ENCODE data around the gene RBPMS2. TPM values are rescaled to one million over a fixed set of nuclear protein-coding genes. Genes with fewer than 3 reads are reported as not detected.

The RBPMS2 gene
- total RNA-seq, 1 donor from 2014 or later, result 0.09 TPM

- Mint-ChIP-seq H3K9me3 (no peaks in the 10 kb centered on the region), H3K4me1 (ENCODE audit: low read depth) (peaks cover 3% of the 10 kb centered on the region), H3K4me3 (ENCODE audit: low read depth) (no peak overlapping the region), H3K27ac (no peak overlapping the region), H3K27me3 (ENCODE audit: low read depth) (peaks cover 51% of the 10 kb centered on the region), H3K36me3 (ENCODE audit: low read depth) (no peaks in the 10 kb centered on the region)
- DNase-seq (ENCODE audit: low spot score), result no peak
- intact Hi-C loops (cut with micrococcal nuclease), result no loop called here
Measured at GRCh38 chr15:64779024-64779423, 3.6 kb upstream of the RBPMS2 start.

GRCh38 chr15:64776402-64776786 is 1.0 kb upstream of the RBPMS2 start:
- DNase-seq (ENCODE audit: low spot score), result no peak
- peaks cover 65% of the 10 kb centered on the region for H3K27me3 Mint-ChIP-seq (ENCODE audit: low read depth)
- no peaks in the 10 kb centered on the region for H3K36me3 Mint-ChIP-seq (ENCODE audit: low read depth)
- no peaks in the 10 kb centered on the region for H3K9me3 Mint-ChIP-seq
- peak overlapping the region; percentile 68 for H3K4me3 Mint-ChIP-seq (ENCODE audit: low read depth)
- no peak overlapping the region for H3K27ac Mint-ChIP-seq
- no peaks in the 10 kb centered on the region for H3K4me1 Mint-ChIP-seq (ENCODE audit: low read depth)
- intact Hi-C loops (cut with micrococcal nuclease), result no loop called here

- no peaks in the 10 kb centered on the region for H3K4me1 Mint-ChIP-seq (ENCODE audit: low read depth)
- no peak overlapping the region for H3K27ac Mint-ChIP-seq
- H3K4me3 Mint-ChIP-seq (ENCODE audit: low read depth), result peak overlapping the region; percentile 61
- H3K27me3 Mint-ChIP-seq (ENCODE audit: low read depth), result peaks cover 70% of the 10 kb centered on the region
- no peaks in the 10 kb centered on the region for H3K9me3 Mint-ChIP-seq
- intact Hi-C loops (cut with micrococcal nuclease), result no loop called here
- H3K36me3 Mint-ChIP-seq (ENCODE audit: low read depth), result no peaks in the 10 kb centered on the region
- DNase-seq (ENCODE audit: low spot score), result no peak
Measured at GRCh38 chr15:64774629-64775493, 528 bp downstream of the RBPMS2 start.

GRCh38 chr15:64774037-64774628 is 1.3 kb downstream of the RBPMS2 start:
- Mint-ChIP-seq H3K36me3 (ENCODE audit: low read depth) (no peaks in the 10 kb centered on the region), H3K27me3 (ENCODE audit: low read depth) (peaks cover 64% of the 10 kb centered on the region)
- intact Hi-C loops (cut with micrococcal nuclease), result no loop called here

GRCh38 chr15:64773606-64774005 is 1.8 kb downstream of the RBPMS2 start:
- Mint-ChIP-seq H3K9me3 (no peaks in the 10 kb centered on the region), H3K27me3 (ENCODE audit: low read depth) (peaks cover 59% of the 10 kb centered on the region), H3K4me3 (ENCODE audit: low read depth) (peak overlapping the region; percentile 42), H3K4me1 (ENCODE audit: low read depth) (no peaks in the 10 kb centered on the region), H3K27ac (no peak overlapping the region), H3K36me3 (ENCODE audit: low read depth) (no peaks in the 10 kb centered on the region)
- intact Hi-C loops (cut with micrococcal nuclease), result no loop called here
- no peak for DNase-seq (ENCODE audit: low spot score)

More at GRCh38 chr15:64774037-64774628, 1.3 kb downstream of the RBPMS2 start:
- no peak for DNase-seq (ENCODE audit: low spot score)
- Mint-ChIP-seq H3K4me1 (ENCODE audit: low read depth) (no peaks in the 10 kb centered on the region), H3K9me3 (no peaks in the 10 kb centered on the region), H3K4me3 (ENCODE audit: low read depth) (peak overlapping the region; percentile 61), H3K27ac (no peak overlapping the region)

GRCh38 chr15:64772964-64773363 is 2.4 kb downstream of the RBPMS2 start:
- H3K36me3 Mint-ChIP-seq (ENCODE audit: low read depth), result no peaks in the 10 kb centered on the region
- no peak overlapping the region for H3K4me3 Mint-ChIP-seq (ENCODE audit: low read depth)
- no peak overlapping the region for H3K27ac Mint-ChIP-seq
- H3K9me3 Mint-ChIP-seq, result no peaks in the 10 kb centered on the region
- peaks cover 1% of the 10 kb centered on the region for H3K4me1 Mint-ChIP-seq (ENCODE audit: low read depth)
- no peak for DNase-seq (ENCODE audit: low spot score)
- intact Hi-C loops (cut with micrococcal nuclease), result no loop called here
- peaks cover 54% of the 10 kb centered on the region for H3K27me3 Mint-ChIP-seq (ENCODE audit: low read depth)

- Mint-ChIP-seq H3K9me3 (no peaks in the 10 kb centered on the region), H3K4me1 (ENCODE audit: low read depth) (peaks cover 4% of the 10 kb centered on the region), H3K27ac (no peak overlapping the region), H3K27me3 (ENCODE audit: low read depth) (peaks cover 49% of the 10 kb centered on the region), H3K36me3 (ENCODE audit: low read depth) (no peaks in the 10 kb centered on the region), H3K4me3 (ENCODE audit: low read depth) (no peak overlapping the region)
- no peak for DNase-seq (ENCODE audit: low spot score)
- intact Hi-C loops (cut with micrococcal nuclease), result no loop called here
Measured at GRCh38 chr15:64772488-64772887, 2.9 kb downstream of the RBPMS2 start.

- Mint-ChIP-seq H3K27me3 (ENCODE audit: low read depth) (peaks cover 35% of the 10 kb centered on the region), H3K36me3 (ENCODE audit: low read depth) (no peaks in the 10 kb centered on the region), H3K9me3 (no peaks in the 10 kb centered on the region), H3K27ac (no peak overlapping the region), H3K4me3 (ENCODE audit: low read depth) (no peak overlapping the region), H3K4me1 (ENCODE audit: low read depth) (peaks cover 4% of the 10 kb centered on the region)
- intact Hi-C loops (cut with micrococcal nuclease), result no loop called here
- no peak for DNase-seq (ENCODE audit: low spot score)
Measured at GRCh38 chr15:64770626-64771025, 4.8 kb downstream of the RBPMS2 start.

GRCh38 chr15:64767203-64767602 is 8.2 kb downstream of the RBPMS2 start:
- Mint-ChIP-seq H3K27me3 (ENCODE audit: low read depth) (peaks cover 13% of the 10 kb centered on the region), H3K36me3 (ENCODE audit: low read depth) (no peaks in the 10 kb centered on the region), H3K27ac (no peak overlapping the region), H3K4me1 (ENCODE audit: low read depth) (peaks cover 4% of the 10 kb centered on the region), H3K9me3 (no peaks in the 10 kb centered on the region), H3K4me3 (ENCODE audit: low read depth) (no peak overlapping the region)
- no peak for DNase-seq (ENCODE audit: low spot score)
- intact Hi-C loops (cut with micrococcal nuclease), result no loop called here

GRCh38 chr15:64766058-64766457 is 9.3 kb downstream of the RBPMS2 start:
- Mint-ChIP-seq H3K4me1 (ENCODE audit: low read depth) (peaks cover 4% of the 10 kb centered on the region), H3K27me3 (ENCODE audit: low read depth) (peaks cover 9% of the 10 kb centered on the region), H3K9me3 (no peaks in the 10 kb centered on the region), H3K4me3 (ENCODE audit: low read depth) (no peak overlapping the region), H3K27ac (no peak overlapping the region), H3K36me3 (ENCODE audit: low read depth) (no peaks in the 10 kb centered on the region)
- intact Hi-C loops (cut with micrococcal nuclease), result no loop called here
- DNase-seq (ENCODE audit: low spot score), result no peak

- Mint-ChIP-seq H3K27me3 (ENCODE audit: low read depth) (no peaks in the 10 kb centered on the region), H3K4me3 (ENCODE audit: low read depth) (no peak overlapping the region), H3K36me3 (ENCODE audit: low read depth) (no peaks in the 10 kb centered on the region), H3K4me1 (ENCODE audit: low read depth) (peaks cover 4% of the 10 kb centered on the region), H3K9me3 (no peaks in the 10 kb centered on the region), H3K27ac (no peak overlapping the region)
- no peak for DNase-seq (ENCODE audit: low spot score)
- intact Hi-C loops (cut with micrococcal nuclease), result no loop called here
Measured at GRCh38 chr15:64763874-64764273, 11.5 kb downstream of the RBPMS2 start.

GRCh38 chr15:64763462-64763861 is 11.9 kb downstream of the RBPMS2 start:
- Mint-ChIP-seq H3K4me1 (ENCODE audit: low read depth) (peaks cover 4% of the 10 kb centered on the region), H3K9me3 (no peaks in the 10 kb centered on the region), H3K4me3 (ENCODE audit: low read depth) (no peak overlapping the region), H3K27ac (no peak overlapping the region), H3K27me3 (ENCODE audit: low read depth) (no peaks in the 10 kb centered on the region), H3K36me3 (ENCODE audit: low read depth) (no peaks in the 10 kb centered on the region)
- DNase-seq (ENCODE audit: low spot score), result no peak
- intact Hi-C loops (cut with micrococcal nuclease), result no loop called here

- no peak for DNase-seq (ENCODE audit: low spot score)
- Mint-ChIP-seq H3K9me3 (no peaks in the 10 kb centered on the region), H3K36me3 (ENCODE audit: low read depth) (no peaks in the 10 kb centered on the region), H3K27me3 (ENCODE audit: low read depth) (no peaks in the 10 kb centered on the region), H3K4me1 (ENCODE audit: low read depth) (peaks cover 3% of the 10 kb centered on the region), H3K27ac (no peak overlapping the region), H3K4me3 (ENCODE audit: low read depth) (no peak overlapping the region)
- intact Hi-C loops (cut with micrococcal nuclease), result no loop called here
Measured at GRCh38 chr15:64763021-64763420, 12.4 kb downstream of the RBPMS2 start.

Data from activated T-helper 2 cell treated with anti-CD3 and anti-CD28 coated beads, Interferon-gamma antibody, Interleukin-2, Interleukin-4, amounts not matched to agents 10 μg/mL and 5 μg/mL and 100 μg/mL, durations not matched to agents 14 hours and 24 hours and 36 hours (primary cell).